SK-N-SH treated with all-trans-retinoic acid at 6 μM for 48 hours (cell line): ENCODE measurements around the gene IQCF6.

Source experiments
- ESRRG ChIP-seq: fragments of 250-450 bp; sonication (Bioruptor Pico); IDR thresholded peaks from 2 replicates; pipeline ENCODE4 v1.6.1; 2021; ENCODE audit warnings: mild to moderate bottlenecking
- GLIS3 ChIP-seq: fragments of 250-450 bp; sonication (Bioruptor Pico); IDR thresholded peaks from 2 replicates; pipeline ENCODE4 v1.5.0; 2020; ENCODE audit warnings: mild to moderate bottlenecking, moderate library complexity
- POU6F1 ChIP-seq: fragments of 250-450 bp; sonication (Bioruptor Pico); IDR thresholded peaks from 2 replicates; pipeline ENCODE4 v1.8.0; 2021; ENCODE audit warnings: low read depth, mild to moderate bottlenecking, moderate library complexity, borderline replicate concordance
- PPARA ChIP-seq: fragments of 250-450 bp; sonication (Bioruptor Pico); IDR thresholded peaks from 2 replicates; pipeline ENCODE4 v1.5.0; 2020; ENCODE audit warnings: mild to moderate bottlenecking, borderline replicate concordance
- RARB ChIP-seq: fragments of 250-450 bp; sonication (Bioruptor Pico); IDR thresholded peaks from 2 replicates; pipeline ENCODE4 v1.8.0; 2021; ENCODE audit warnings: mild to moderate bottlenecking, moderate library complexity
- TCF4 ChIP-seq: fragments of 250-450 bp; sonication (Bioruptor Pico); IDR thresholded peaks from 2 replicates; pipeline ENCODE4 v1.8.0; 2021; ENCODE audit warnings: mild to moderate bottlenecking, moderate library complexity, borderline replicate concordance
- ZC3H10 ChIP-seq: fragments of 250-450 bp; sonication (Bioruptor Pico); IDR thresholded peaks from 2 replicates; pipeline ENCODE4 v1.5.1; 2021; ENCODE audit warnings: mild to moderate bottlenecking, moderate library complexity
- ZFP3 ChIP-seq: fragments of 250-450 bp; sonication (Bioruptor Pico); IDR thresholded peaks from 2 replicates; pipeline ENCODE4 v1.5.0; 2020; ENCODE audit warnings: mild to moderate bottlenecking, moderate library complexity
- ZFP30 ChIP-seq: fragments of 450-650 bp; formaldehyde crosslinking; IDR thresholded peaks from 2 replicates; pipeline ENCODE4 v1.5.0; 2022; ENCODE audit warnings: mild to moderate bottlenecking, moderate library complexity
- TF ChIP-seq, protein P1 (sequence below): fragments of 250-450 bp; sonication (Bioruptor Pico); IDR thresholded peaks from 2 replicates; pipeline ENCODE4 v1.8.0; 2020; ENCODE audit warnings: mild to moderate bottlenecking, moderate library complexity, borderline replicate concordance

- TF ChIP-seq, protein P1, sequence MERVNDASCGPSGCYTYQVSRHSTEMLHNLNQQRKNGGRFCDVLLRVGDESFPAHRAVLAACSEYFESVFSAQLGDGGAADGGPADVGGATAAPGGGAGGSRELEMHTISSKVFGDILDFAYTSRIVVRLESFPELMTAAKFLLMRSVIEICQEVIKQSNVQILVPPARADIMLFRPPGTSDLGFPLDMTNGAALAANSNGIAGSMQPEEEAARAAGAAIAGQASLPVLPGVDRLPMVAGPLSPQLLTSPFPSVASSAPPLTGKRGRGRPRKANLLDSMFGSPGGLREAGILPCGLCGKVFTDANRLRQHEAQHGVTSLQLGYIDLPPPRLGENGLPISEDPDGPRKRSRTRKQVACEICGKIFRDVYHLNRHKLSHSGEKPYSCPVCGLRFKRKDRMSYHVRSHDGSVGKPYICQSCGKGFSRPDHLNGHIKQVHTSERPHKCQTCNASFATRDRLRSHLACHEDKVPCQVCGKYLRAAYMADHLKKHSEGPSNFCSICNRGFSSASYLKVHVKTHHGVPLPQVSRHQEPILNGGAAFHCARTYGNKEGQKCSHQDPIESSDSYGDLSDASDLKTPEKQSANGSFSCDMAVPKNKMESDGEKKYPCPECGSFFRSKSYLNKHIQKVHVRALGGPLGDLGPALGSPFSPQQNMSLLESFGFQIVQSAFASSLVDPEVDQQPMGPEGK (CRISPR knock-in tag) = no peak
- no peak for TF ChIP-seq ZFP3
- TF ChIP-seq PPARA (CRISPR knock-in tag) = no peak
- TF ChIP-seq POU6F1 (CRISPR knock-in tag) = no peak
- TF ChIP-seq RARB (CRISPR knock-in tag) = no peak
- no peak for TF ChIP-seq GLIS3 (CRISPR knock-in tag)
- TF ChIP-seq ESRRG (CRISPR knock-in tag) = no peak
- TF ChIP-seq TCF4 (CRISPR knock-in tag) = no peak
- TF ChIP-seq ZC3H10 = no peak
- no peak for TF ChIP-seq ZFP30 (CRISPR knock-in tag)
Measured at GRCh38 chr3:51750878-51751277, 28.2 kb downstream of the IQCF6 start.
